HG02763 (cell line): ENCODE measurements around the gene TMBIM1.
"Not testable (repeated sequence)": the region's sequence is repeated elsewhere in the genome, so short reads cannot be mapped to it uniquely, and the experiment has no call there.

ENCODE experiments used
- ATAC-seq: cut with Tn5 transposase; IDR thresholded peaks from one replicate; pipeline ENCODE4 v1.9.1; 2021; ENCODE audit warnings: mild to moderate bottlenecking, moderate library complexity; ENCODE audit not compliant: unreplicated experiment

Gene TMBIM1

DNA sequence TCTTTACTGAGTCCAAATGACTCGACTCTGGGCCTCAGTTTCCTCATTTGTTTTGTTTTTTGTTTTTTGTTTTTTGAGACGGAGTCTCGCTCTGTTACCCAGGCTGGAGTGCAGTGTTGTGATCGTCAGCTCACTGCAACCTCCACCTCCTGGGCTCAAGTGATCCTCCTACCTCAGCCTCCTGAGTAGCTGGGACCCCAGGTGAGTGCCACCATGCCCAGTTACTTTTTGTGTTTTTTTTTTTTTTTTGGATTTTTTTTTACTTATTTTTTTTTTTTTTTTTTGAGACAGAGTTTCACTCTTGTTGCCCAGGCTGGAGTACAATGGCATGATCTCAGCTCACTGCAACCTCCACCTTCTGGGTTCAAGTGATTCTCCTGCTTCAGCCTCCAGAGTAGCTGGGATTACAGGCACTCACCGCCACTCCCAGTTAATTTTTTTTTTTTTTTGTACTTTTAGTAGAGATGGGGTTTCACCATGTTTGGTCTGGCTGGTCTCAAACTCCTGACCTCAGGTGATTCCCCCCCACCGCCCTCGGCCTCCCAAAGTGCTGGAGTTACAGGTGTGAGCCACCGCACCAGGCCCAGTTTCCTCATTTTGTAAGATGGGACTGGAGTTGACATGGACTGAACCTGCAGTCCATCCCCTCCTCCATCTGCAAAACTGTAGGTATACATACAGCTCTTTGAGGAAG is 18.9 kb downstream of the TMBIM1 start:
- ATAC-seq, result not testable (repeated sequence)

DNA sequence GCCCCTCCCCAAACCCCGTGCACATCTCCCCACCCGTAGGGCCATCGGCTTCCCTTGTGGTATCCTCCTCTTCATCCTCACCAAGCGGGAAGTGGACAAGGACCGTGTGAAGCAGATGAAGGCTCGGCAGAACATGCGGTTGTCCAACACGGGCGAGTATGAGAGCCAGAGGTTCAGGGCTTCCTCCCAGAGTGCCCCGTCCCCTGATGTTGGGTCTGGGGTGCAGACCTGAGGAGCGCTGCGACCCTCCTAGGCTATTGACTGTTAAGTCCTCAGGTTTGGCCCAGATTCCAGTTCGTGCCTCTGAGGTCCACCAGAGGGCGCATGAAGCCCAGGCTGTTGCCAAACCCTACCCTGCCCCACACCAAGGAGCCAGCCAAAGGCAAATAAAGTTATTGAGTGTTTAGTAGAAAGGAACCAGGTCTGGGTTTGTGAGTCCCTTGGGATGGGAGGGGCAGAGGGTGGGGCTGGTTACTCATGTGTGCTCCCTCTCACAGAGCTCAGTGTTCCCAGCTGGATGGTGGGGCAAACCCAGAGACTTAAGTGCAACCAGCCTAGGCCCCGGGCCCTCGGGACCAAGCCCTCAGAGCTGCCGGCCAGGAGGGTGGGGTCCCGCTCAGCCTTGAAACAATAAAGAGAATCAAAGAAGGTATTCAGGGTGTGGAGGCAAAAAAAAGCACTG is 19.6 kb downstream of the TMBIM1 start:
- ATAC-seq, result no peak

DNA sequence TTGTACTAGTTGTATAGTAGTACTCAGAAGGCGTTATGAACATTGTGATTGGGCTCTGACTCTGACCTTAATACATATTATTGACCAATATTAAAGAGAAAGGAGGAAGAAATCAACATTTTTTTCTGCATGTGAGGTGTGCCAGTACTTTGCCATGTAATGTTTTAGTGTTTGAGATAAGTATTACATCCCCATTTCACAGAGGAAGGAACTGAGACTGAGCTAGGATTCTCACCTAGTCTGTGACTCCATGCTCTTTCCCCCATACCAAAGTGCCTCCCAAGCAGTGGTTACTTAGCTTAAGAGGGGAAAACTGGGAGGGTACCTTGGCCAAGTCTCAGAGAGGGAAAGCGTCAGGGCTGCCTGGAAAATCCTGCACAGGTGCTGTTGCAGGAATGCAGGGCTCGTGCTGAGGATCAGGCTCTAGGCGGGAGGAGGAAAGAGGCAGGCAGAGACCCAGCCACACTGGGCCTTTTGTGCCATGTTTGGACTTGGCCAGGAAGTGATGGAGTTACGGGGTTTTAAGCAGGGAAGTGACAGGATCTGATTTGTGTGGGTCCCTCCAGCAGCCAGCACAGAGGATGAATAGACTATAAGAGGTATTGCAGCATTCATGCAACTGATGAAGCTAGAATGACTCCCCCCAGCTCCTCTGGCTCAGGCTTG is 20.3 kb downstream of the TMBIM1 start:
- ATAC-seq, result no peak

- no peak for ATAC-seq
Measured at GRCh38 chr2:218271487-218271797, 20.9 kb downstream of the TMBIM1 start.

DNA sequence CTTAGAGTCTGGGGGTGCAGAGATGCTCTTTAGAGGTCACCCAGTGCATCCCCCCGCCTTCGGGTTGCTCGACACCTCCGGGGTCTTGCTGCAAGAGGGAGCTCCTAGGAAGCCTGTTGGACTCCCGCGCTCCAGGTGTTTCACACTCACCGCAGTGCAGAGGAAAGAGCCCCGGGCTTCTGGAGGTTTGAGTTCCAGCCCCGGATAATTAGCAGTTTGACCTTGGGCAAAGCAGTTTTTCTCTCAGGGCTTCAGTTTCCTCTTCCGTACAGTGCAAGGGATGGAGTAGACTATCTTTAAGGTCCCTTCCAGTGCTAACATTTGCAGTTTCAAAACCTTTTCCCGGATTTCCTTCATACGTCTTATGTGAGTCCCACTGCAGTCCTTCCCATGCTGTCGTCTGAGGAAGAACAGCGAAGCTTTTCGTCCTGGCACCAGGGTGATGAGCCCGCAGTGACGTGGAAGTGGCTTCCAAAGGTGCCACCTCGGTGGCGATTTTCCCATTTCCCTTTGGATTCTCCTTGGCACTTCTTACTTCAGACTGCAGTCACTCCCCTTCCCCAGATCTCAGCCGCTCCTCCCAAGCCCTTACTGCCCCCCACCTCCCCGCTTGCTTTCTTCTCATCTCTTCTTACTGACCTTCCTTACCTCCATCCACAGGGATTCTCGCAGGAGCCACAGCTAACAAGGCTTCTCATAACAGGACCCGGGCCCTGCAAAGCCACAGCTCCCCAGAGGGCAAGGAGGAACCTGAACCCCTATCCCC is 21.4 kb downstream of the TMBIM1 start:
- ATAC-seq, result no peak

- ATAC-seq, result peak; percentile 91
Measured at GRCh38 chr2:218269900-218270720, 22.2 kb downstream of the TMBIM1 start, which contains the start of the genes AAMP and PNKD. AAMP (minus strand) TSS chr2:218270137; CDS start chr2:218270086, 51 bp downstream. PNKD (plus strand) TSS chr2:218270519; CDS start chr2:218270536, 17 bp downstream.

DNA sequence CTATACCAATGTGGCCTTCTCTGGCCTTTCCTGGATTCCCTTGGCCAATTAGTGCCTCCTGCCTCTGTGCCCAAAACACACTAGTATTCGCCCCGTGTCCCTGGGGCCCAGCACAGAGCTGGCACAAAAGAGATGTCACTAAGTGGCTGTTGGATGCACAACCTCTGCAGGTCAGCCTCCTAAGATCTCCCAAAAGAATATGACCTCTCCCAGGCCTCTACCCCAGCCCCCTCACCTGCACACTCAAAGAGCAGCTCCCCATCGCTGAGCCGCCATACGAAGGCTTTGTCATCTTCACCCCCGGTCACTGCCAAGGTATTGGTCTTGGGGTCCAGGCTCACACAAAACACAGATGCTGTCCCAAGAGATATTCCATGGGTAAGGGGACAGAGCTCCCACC is 25.0 kb downstream of the TMBIM1 start:
- no peak for ATAC-seq

GRCh38 chr2:218266316-218266979 is 25.9 kb downstream of the TMBIM1 start:
- no peak for ATAC-seq

DNA sequence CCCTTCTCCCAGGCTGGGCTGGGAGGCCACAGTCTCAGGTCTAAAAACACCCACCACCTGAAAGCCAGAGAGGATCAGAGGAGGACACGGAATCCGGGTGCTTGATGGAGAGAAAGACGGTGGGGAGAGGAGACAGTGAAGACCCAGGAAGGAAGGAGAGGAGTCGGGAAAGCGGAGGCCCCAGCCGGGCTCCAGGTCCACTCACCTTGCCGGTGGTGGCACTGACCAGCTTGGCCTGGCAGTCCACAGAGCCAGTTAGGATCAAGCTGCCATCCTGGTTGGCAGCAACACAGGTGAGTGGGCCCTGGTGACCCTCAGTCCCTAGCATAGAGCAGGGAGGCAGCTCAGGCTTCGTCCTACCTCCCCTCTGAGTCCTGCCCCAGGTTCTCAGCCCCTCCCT is 26.7 kb downstream of the TMBIM1 start:
- no peak for ATAC-seq

DNA sequence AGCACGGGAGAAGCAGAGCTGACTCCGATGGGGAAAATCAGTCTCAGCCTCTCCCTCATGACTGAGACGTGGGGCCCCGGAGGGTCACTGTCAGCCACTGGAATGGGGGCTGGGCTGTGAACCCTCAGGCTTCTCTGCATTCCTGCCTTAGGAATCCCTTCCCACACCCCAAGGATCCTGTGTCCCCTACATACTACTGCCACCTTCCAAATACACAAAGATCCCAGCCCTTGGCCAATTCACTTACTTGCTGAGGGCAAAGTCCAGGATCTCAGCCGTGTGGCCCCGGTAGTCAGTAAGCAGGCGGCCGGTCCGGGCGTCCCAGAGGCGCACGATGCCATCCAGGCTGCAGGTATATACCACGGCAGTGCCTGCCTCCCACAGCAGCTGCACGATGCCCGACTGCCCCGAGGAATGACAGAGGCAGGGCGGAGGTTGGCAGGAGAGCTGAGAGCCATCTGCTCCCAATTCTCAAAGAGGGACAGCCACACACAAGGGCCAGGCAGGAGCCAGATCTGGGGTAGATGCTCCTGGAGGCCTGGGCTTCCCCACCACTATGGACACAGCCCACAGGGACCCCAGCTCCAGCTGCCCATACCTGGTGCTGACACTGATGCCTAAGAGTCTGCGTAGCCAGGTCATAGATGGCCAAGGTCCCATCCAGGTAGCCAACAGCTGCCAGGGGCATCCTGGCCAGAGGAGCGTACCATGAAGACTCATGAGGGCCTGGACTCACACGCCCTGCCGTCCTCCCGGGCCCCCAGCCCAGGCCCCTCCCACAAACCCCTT is 27.3 kb downstream of the TMBIM1 start:
- no peak for ATAC-seq

DNA sequence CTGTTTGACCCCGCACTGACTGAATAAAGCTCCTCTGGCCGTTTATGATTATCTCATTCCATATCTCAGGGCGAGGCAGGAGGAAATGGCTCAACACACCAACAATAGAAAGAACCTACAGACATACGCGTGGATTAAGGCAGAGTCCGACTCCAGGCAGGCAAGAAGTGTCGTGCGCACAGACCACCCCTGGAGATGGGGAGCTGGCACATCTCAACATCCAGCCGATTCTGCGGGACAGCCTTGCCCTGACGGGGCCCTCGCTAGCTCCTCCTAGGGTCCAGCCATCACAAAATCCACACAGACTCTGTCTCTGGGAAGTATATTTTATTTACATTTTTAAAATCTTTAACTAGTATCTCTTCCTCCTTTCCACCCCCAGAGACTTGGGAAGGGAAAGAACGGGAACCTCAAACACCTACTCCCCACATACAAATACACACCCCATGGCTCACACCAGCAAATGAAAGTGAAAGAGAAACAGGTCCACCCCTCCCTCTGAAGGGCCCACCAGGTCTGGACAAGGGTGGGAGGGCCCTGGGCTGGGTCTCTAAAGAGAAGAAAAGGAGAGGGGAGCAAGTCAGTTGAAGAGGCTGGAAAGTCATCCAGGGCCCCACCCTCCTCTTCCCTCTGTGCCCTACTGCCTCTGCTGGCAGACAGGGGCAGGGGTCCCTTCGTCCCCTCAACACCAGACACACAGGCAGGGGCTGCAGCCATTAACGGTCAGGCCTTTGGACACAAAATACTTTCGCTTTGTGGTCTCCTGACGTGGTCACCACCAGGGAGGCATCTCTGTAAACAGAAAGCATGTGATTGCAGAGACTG is 28.3 kb downstream of the TMBIM1 start:
- ATAC-seq, result no peak

DNA sequence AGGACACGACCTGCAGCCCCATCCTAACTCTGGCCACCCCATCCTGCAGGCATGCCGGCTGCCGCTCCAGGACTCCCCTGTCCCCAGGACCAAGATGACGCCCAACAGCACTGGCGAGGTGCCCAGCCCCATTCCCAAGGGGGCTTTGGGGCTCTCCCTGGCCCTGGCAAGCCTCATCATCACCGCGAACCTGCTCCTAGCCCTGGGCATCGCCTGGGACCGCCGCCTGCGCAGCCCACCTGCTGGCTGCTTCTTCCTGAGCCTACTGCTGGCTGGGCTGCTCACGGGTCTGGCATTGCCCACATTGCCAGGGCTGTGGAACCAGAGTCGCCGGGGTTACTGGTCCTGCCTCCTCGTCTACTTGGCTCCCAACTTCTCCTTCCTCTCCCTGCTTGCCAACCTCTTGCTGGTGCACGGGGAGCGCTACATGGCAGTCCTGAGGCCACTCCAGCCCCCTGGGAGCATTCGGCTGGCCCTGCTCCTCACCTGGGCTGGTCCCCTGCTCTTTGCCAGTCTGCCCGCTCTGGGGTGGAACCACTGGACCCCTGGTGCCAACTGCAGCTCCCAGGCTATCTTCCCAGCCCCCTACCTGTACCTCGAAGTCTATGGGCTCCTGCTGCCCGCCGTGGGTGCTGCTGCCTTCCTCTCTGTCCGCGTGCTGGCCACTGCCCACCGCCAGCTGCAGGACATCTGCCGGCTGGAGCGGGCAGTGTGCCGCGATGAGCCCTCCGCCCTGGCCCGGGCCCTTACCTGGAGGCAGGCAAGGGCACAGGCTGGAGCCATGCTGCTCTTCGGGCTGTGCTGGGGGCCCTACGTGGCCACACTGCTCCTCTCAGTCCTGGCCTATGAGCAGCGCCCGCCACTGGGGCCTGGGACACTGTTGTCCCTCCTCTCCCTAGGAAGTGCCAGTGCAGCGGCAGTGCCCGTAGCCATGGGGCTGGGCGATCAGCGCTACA is 29.4 kb downstream of the TMBIM1 start:
- ATAC-seq, result no peak

DNA sequence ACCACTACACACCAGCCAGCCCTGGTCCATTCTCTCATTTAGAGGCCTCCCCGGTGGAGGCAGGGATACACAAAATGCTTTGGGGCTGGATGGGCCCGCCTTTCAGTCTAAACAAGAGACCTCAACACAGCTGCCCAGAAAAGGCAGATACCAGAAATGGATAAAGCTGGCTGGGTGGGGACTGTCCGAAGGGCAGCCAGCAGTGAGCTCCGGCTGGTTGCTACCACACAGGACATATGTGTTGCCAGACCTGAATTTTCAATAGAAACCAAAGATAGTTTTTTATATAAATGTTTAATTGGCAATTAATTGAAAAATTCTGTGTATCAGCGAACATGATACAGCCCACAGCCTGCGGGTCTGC is 30.1 kb downstream of the TMBIM1 start:
- ATAC-seq, result no peak

- no peak for ATAC-seq
Measured at GRCh38 chr2:218261423-218262236, 30.7 kb downstream of the TMBIM1 start.

GRCh38 chr2:218260742-218261422 is 31.4 kb downstream of the TMBIM1 start, which contains the start of gene GPBAR1:
GPBAR1 (plus strand) TSS chr2:218261015; CDS start chr2:218262725, 1,710 bp downstream.
- no peak for ATAC-seq

DNA sequence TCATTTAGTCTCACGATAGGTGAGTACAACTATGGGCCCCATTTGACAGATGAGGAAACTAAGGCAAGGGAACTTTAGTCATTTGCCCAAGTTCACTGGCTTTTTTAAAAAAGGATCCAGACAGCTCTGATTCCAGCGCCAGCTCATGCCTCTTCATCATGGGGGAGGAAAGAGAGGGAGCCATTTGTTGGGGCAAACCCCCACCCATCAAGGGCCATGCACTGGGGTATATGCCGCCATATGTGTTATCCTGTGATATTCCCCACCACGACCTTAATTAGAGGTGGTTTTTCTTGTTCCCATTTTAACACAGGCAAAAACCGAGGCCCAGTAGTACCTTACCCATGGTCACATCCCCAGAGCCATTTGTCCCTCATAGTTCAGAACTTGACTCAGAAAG is 32.1 kb downstream of the TMBIM1 start:
- ATAC-seq, result no peak
